ENCODE results near the gene KAZN. TPM values are rescaled to one million over a fixed set of nuclear protein-coding genes. Genes with fewer than 3 reads are reported as not detected.

KAZN gene
- total RNA-seq, 1 donor = 3.9 TPM

DNA sequence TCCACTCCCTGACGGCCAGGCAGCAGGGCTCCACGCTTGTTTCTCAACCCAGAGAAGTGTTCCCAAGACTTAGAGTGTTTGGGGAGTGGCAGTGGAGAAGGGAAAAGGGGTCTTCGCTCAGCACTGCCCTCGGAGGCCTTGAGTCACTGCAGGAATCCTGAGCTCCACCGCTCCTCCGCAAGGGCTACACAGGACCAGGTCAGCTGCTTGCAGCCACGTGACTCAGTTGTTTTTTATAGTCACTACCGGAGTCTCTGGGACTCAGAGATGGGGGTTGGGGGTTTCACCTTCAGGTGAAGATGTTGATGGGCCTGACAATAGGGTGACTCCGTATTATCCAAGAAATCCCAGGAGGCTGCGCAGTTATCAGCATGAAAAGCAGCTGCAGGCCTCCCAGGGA is 478.9 kb downstream of the KAZN start:
- no peak for DNase-seq (ENCODE audit: low read depth)
- TF ChIP-seq, protein P1, sequence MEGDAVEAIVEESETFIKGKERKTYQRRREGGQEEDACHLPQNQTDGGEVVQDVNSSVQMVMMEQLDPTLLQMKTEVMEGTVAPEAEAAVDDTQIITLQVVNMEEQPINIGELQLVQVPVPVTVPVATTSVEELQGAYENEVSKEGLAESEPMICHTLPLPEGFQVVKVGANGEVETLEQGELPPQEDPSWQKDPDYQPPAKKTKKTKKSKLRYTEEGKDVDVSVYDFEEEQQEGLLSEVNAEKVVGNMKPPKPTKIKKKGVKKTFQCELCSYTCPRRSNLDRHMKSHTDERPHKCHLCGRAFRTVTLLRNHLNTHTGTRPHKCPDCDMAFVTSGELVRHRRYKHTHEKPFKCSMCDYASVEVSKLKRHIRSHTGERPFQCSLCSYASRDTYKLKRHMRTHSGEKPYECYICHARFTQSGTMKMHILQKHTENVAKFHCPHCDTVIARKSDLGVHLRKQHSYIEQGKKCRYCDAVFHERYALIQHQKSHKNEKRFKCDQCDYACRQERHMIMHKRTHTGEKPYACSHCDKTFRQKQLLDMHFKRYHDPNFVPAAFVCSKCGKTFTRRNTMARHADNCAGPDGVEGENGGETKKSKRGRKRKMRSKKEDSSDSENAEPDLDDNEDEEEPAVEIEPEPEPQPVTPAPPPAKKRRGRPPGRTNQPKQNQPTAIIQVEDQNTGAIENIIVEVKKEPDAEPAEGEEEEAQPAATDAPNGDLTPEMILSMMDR (IDR thresholded peaks at IDR 0.05; ENCODE audit: insufficient read depth, low read length) = no peak
- no peak overlapping the region for H3K4me3 ChIP-seq (ENCODE audit: low read depth, low read length)

DNA sequence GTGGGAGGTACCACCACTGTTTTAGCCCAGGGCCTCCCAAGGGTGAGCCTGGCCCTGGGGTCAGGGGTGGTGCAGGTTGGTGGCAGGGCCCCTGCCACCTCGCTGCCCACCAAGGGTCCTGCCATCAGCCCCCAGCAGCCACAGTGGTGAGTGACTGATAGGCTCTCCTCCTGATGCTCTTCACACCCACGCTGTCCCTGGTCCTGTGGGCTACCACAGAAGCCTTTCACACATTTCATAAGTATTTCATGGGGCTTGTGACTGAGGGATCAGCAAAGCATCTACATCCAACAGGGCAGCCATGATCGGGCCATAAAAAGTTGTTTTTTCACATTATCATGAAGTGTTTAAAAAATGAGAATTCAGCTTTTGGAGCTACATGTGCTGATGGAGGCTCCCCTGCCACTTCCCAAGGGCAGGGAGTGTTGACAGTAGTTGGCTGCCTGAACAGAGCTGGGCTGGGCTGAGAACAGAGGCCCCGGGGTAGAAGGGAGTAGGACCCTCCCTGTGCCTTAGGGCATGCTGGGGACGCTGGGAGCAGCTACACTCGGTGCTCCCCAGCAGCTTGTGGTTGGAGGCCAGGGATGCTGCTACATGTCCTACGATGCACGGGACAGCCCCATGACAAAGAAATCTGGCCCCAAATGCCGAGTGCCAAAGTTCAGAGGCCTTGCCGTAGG is 482.0 kb downstream of the KAZN start:
- DNase-seq (ENCODE audit: low read depth) = no peak
- TF ChIP-seq, protein P1 (IDR thresholded peaks at IDR 0.05; ENCODE audit: insufficient read depth, low read length) = no peak

DNA sequence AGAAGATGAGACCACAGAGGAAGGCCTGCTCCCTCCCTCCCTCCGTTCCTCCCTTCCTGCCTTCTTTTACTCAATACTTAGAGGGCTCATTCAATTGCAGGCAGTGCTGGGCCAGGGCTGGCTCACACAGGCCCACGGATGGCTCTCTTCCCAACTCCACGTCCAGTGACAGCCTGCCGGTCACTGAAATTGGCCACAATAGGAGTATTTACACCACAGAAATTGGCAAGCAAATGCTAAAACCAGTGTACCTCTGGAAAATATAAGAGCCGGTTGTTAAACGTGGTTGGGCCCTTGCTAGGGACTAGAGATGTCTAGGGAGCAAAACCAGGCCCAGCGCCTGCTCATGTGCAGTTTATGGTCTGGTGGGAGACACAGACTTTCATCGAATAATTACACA is 482.6 kb downstream of the KAZN start:
- peak; percentile 9 for DNase-seq (ENCODE audit: low read depth)
- H3K4me3 ChIP-seq (ENCODE audit: low read depth, low read length) = no peak overlapping the region
- TF ChIP-seq, protein P1 (IDR thresholded peaks at IDR 0.05; ENCODE audit: insufficient read depth, low read length) = no peak

More for the DNA sequence above, 482.0 kb downstream of the KAZN start:
- H3K4me3 ChIP-seq (ENCODE audit: low read depth, low read length) = no peak overlapping the region

DNA sequence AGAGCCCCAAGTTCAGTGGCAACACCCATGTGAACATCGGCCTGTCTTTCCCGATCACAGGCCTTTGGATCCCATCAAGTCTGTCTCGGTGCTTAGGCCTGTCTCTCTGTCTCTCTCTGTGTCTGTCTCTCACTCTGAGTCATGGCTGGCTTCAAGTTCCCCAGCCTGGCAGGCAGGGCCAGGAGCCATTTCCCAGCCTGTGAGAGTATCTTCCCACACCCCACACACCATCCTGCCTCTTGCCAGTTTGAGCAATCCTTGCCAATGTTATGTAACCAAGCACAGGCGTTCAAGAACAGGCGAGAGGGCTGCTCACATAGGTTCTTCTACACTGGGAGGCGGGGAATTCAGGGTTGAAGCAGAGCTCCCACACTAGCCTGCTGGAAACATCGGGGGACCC is 485.1 kb downstream of the KAZN start:
- TF ChIP-seq, protein P1 (IDR thresholded peaks at IDR 0.05; ENCODE audit: insufficient read depth, low read length) = no peak
- no peak overlapping the region for H3K4me3 ChIP-seq (ENCODE audit: low read depth, low read length)
- no peak for DNase-seq (ENCODE audit: low read depth)

DNA sequence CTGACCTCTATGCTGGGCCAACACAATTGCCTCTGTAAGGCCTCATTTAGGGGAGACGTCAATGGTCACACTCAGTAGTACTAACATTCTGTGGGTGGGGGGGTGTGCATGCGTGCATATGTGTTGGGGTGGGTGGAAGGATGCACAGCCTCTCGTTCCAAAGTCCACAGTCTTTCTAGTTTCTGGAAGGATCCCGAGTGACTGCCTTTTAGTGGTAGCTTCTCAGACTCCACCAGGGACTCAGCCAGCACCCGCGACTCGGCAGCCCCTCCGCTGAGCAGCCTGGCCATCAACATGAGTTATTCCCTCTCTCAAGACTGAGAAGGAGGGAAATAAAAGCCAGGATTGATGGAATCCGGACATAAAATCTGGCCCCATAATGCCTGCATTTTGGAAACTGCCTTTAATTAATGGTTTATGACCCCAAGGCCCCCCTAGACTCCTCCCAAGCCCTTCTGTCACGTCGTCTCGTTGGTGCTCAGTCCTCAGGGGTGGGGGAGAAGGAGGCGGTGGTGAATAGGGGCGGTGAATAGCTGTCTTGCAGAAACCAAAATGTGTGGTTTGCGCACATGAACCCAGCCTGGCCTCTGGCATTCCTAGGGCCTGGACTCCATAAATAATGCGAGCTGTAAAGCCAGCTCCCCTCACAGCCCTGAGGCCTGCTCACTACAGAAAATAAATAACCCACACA is 489.9 kb downstream of the KAZN start:
- no peak overlapping the region for H3K4me3 ChIP-seq (ENCODE audit: low read depth, low read length)
- DNase-seq (ENCODE audit: low read depth) = no peak
- TF ChIP-seq, protein P1 (IDR thresholded peaks at IDR 0.05; ENCODE audit: insufficient read depth, low read length) = no peak

DNA sequence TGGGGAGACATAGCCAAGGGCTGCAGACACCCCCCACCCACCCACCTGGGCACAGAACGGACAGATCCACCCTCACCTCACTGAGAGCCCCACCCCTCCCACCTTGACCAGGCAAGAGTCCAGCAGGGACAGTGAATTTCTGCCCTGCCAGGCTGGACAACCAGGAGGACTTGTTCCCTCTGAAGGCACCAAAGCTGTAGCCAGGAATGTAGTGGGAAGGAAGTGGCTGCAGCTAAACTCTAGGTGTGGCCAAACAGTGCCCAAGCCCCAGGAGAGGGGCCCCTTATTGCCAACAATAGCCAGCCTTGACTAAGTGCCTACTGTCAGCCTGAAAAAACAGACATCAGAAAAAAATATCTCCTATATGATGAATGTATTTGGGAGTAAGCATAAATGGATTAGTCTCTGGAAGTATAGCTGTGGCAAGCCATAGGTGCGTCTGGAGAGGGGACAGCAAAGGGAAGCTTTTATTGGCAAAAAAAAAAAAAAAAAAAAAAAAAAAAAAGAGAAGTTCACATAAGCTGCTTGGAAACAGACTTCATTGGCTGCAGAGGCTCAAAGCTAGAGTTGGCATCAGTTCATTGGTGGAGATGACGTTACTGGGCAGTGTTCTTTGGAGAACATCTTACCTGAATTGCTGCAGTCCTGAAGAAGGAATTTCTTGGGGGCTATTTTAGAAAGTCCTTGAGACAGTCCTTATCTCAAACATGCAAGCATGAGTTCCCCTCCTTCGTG is 490.9 kb downstream of the KAZN start:
- H3K4me3 ChIP-seq (ENCODE audit: low read depth, low read length) = no peak overlapping the region
- DNase-seq (ENCODE audit: low read depth) = no peak
- TF ChIP-seq, protein P1 (IDR thresholded peaks at IDR 0.05; ENCODE audit: insufficient read depth, low read length) = no peak

All from fibroblast of the aortic adventitia (primary cell).